Thyroid gland (tissue), 4 donors: ENCODE results near the gene DNASE2. TPM values are rescaled to one million over a fixed set of nuclear protein-coding genes. Genes with fewer than 3 reads are reported as not detected.

ENCODE experiments used
- DNase-seq, 2 donors: peaks; one replicate each; pipeline ENCODE4 v3.0.0-alpha.2; 2019
- H3K27ac ChIP-seq, 3 donors: fragments of 200-600 bp; sonication (generic); 1 replicate in 2 of 3; 2 replicates in 1 of 3; pipeline ENCODE4 v1.5.1; 2016 to 2019; ENCODE audit warnings: mild to moderate bottlenecking in 1 of 3, moderate library complexity in 1 of 3
- H3K27me3 ChIP-seq: fragments of 200-600 bp; sonication (generic); one replicate; pipeline ENCODE4 v1.5.1; 2019
- H3K36me3 ChIP-seq, 2 donors: fragments of 200-600 bp; sonication (generic); one replicate each; pipeline ENCODE4 v1.5.1; 2016 to 2019
- H3K4me1 ChIP-seq, 2 donors: fragments of 200-600 bp; sonication (generic); one replicate each; pipeline ENCODE4 v1.5.1; 2017 to 2019
- H3K4me3 ChIP-seq, 3 donors: fragments of 200-600 bp; sonication (generic); replicated peaks in 1 of 3; 1 replicate in 2 of 3; 2 replicates in 1 of 3; pipeline ENCODE4 v1.5.1; 2016; ENCODE audit warnings: mild to moderate bottlenecking in 1 of 3
- H3K9me3 ChIP-seq: fragments of 200-600 bp; sonication (generic); one replicate; pipeline ENCODE4 v1.5.1; 2017
- CTCF ChIP-seq, 6 experiments: fragments of 200-600 bp in 3 of 6; fragments of 450-650 bp in 3 of 6; sonication (generic) in 3 of 6; IDR thresholded peaks; one replicate each; pipeline ENCODE4 v1.5.1; 2016 to 2019; ENCODE audit warnings: antibody characterized with exemption in 6 of 6, mild to moderate bottlenecking in 2 of 6, inconsistent platforms in 1 of 6, moderate library complexity in 1 of 6
- POLR2A ChIP-seq, 2 donors: fragments of 450-650 bp; IDR thresholded peaks; one replicate each; pipeline ENCODE4 v1.6.1; 2017; ENCODE audit warnings: antibody characterized with exemption in 2 of 2, mild to moderate bottlenecking in 2 of 2, moderate library complexity in 1 of 2
- WGBS, 2 donors: methylation state at CpG; one replicate each; pipeline ENCODE4 v1.1.5; 2017; 5-methylcytosine and 5-hydroxymethylcytosine counted together
- intact Hi-C: fragments of 100-400 bp; cut with DNase I; formaldehyde crosslinking; loops from one replicate; pipeline ENCODE4 v1.15.1; 2023
- total RNA-seq, 4 donors: library from RNA; depleted of rRNA; stranded (reverse); fragments of >200 nt; gene quantifications; one replicate each; pipeline ENCODE4 v1.2.3, GENCODE V29; 2016

The DNASE2 gene
- total RNA-seq, 4 donors from 2014 or later, result 35.4 to 67.3 (median 59.1) TPM

- TF ChIP-seq CTCF (IDR thresholded peaks at IDR 0.05), result no peak
- no peak for TF ChIP-seq POLR2A (IDR thresholded peaks at IDR 0.05)
- intact Hi-C loops, result loop anchor here (10.0 kb wide), 1 partner anchor 51 kb away; the partner anchor contains the start of genes CALR and FARSA
- no peak for DNase-seq
Measured at GRCh38 chr19:12884202-12884601, 3.0 kb upstream of the DNASE2 start.

GRCh38 chr19:12882589-12882988 is 1.3 kb upstream of the DNASE2 start:
- intact Hi-C loops, result loop anchor here (10.0 kb wide), 1 partner anchor 52 kb away; the partner anchor contains the start of genes CALR and FARSA
- WGBS, 2 donors, result 95 to 96% methylated on average over 3 of the region's 3 CpGs

More at GRCh38 chr19:12884202-12884601, 3.0 kb upstream of the DNASE2 start:
- H3K27me3 ChIP-seq, result no peaks in the 10 kb centered on the region
- H3K4me1 ChIP-seq, result peaks cover 14 to 21% of the 10 kb centered on the region in 2 donors
- no peak overlapping the region for H3K4me3 ChIP-seq
- 94 to 97% methylated on average over 2 to 3 of the region's 3 CpGs for WGBS, 2 donors
- no peak overlapping the region for H3K27ac ChIP-seq
- no peaks in the 10 kb centered on the region for H3K9me3 ChIP-seq
- H3K36me3 ChIP-seq, result no peaks in the 10 kb centered on the region

GRCh38 chr19:12880551-12881171 is 588 bp downstream of the DNASE2 start:
- H3K4me3 ChIP-seq, result peak overlapping the region in 2 of 3 donors; percentile 55 to 72
- DNase-seq, result peak; percentile 60 to 63
- WGBS, 2 donors, result 17% methylated on average over 18 to 26 of the region's 29 CpGs
- H3K27me3 ChIP-seq, result no peaks in the 10 kb centered on the region
- peaks cover 8 to 9% of the 10 kb centered on the region in 2 donors for H3K36me3 ChIP-seq
- intact Hi-C loops, result loop anchor here (10.0 kb wide), 1 partner anchor 54 kb away; the partner anchor contains the start of genes CALR and FARSA
- no peak for TF ChIP-seq POLR2A (IDR thresholded peaks at IDR 0.05)
- TF ChIP-seq CTCF (IDR thresholded peaks at IDR 0.05), result no peak
- H3K27ac ChIP-seq, result peak overlapping the region; percentile 69 to 86 (median 79)
- H3K9me3 ChIP-seq, result no peaks in the 10 kb centered on the region
- peaks cover 10 to 18% of the 10 kb centered on the region in 2 donors for H3K4me1 ChIP-seq

More at GRCh38 chr19:12882589-12882988, 1.3 kb upstream of the DNASE2 start:
- DNase-seq, result no peak
- Histone ChIP-seq H3K27ac (no peak overlapping the region), H3K27me3 (no peaks in the 10 kb centered on the region), H3K4me1 (peaks cover 14 to 21% of the 10 kb centered on the region in 2 donors), H3K36me3 (peaks cover 8 to 9% of the 10 kb centered on the region in 2 donors), H3K9me3 (no peaks in the 10 kb centered on the region), H3K4me3 (no peak overlapping the region)
- TF ChIP-seq POLR2A (IDR thresholded peaks at IDR 0.05), result no peak
- TF ChIP-seq CTCF (IDR thresholded peaks at IDR 0.05), result no peak

GRCh38 chr19:12875086-12875485 is 6.2 kb downstream of the DNASE2 start:
- Histone ChIP-seq H3K9me3 (no peaks in the 10 kb centered on the region), H3K4me3 (no peak overlapping the region), H3K36me3 (peaks cover 8 to 9% of the 10 kb centered on the region in 2 donors), H3K27ac (no peak overlapping the region), H3K4me1 (peaks cover 0 to 1% of the 10 kb centered on the region in 2 donors), H3K27me3 (no peaks in the 10 kb centered on the region)
- WGBS, 2 donors, result 95 to 96% methylated on average over 6 of the region's 6 CpGs
- intact Hi-C loops, result no loop called here
- no peak for TF ChIP-seq POLR2A (IDR thresholded peaks at IDR 0.05)
- no peak for TF ChIP-seq CTCF (IDR thresholded peaks at IDR 0.05)
- no peak for DNase-seq
